ENCODE measurements around the gene CCNK. TPM values are rescaled to one million over a fixed set of nuclear protein-coding genes. Genes with fewer than 3 reads are reported as not detected.

The CCNK gene
- total and polyA plus RNA-seq, 10 of the 15 experiments (the other 5 are each of a cell fraction or from before 2014, with no cell fraction given): 10.8 to 88.0 (median 22.5) TPM

DNA sequence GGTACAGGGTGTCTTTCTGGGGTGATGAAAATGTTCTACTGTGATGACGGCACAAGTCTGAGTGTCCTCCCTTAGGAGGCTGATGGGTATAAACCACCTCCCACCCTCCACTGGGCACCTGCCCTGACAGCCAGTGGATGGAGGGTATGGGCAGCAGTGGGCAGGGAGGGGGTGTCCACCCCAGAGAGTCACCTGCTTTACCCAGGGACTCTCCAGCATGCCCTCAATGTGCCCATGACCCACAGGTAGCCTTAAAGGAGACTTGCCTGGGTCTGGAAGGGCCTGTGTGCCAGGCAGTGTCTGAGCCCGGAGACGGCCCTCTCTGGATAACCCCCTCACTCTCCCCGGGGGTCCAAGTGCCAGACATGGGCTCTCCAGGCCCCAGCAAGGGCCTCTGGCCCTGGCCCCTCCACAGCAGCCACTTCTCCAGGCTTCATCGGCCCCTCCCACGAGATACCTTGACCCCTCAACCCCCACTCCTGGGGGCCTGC is 38.8 kb downstream of the CCNK start:
- SMC1A ChIA-PET (ENCODE audit: uncharacterized antibody, unreplicated experiment): interaction anchor here (1.2 kb wide), 1 partner anchor 108 kb away, joined by 4 read pairs; no protein-coding TSS in a partner anchor
- ATAC-seq (no peak), DNase-seq (ENCODE audit: low read depth, low spot score) (no peak), FAIRE-seq (no peak)
- Histone ChIP-seq H3K4me2 (ENCODE audit: control insufficient read depth, insufficient read depth) (no peak overlapping the region), H2AFZ (ENCODE audit: control insufficient read depth, low read depth, low read length) (no peak overlapping the region), H3K27ac (ENCODE audit: control insufficient read depth, insufficient read depth) (no peak overlapping the region), H4K20me1 (ENCODE audit: control insufficient read depth, insufficient read depth) (no peaks in the 10 kb centered on the region), H3K4me3 (no peak overlapping the region), H3K9me3 (replicated peaks; ENCODE audit: control insufficient read depth, insufficient read depth, low read length) (no peaks in the 10 kb centered on the region), H3K36me3 (ENCODE audit: control insufficient read depth in 2 of 2, insufficient read depth in 2 of 2, low read length in 1 of 2) (no peaks in the 10 kb centered on the region; a peak in 1 of 4 replicates), H3K79me2 (ENCODE audit: control insufficient read depth, insufficient read depth, low read length) (no peaks in the 10 kb centered on the region), H3K27me3 (replicated peaks in 1 of 2; ENCODE audit: control insufficient read depth in 2 of 2, insufficient read depth in 2 of 2, low read length in 1 of 2) (no peaks in the 10 kb centered on the region), H3K9ac (ENCODE audit: control insufficient read depth, insufficient read depth, low read length) (no peak overlapping the region), H3K4me1 (ENCODE audit: control insufficient read depth, insufficient read depth, low read length) (no peaks in the 10 kb centered on the region)
- CTCF ChIA-PET: interaction anchor here (0.6 to 1.1 kb wide), 3 partner anchors 106 to 110 kb away, joined by 3 to 10 read pairs (median 4); no protein-coding TSS in a partner anchor
- POLR2A ChIA-PET: no interaction called here
- WGBS (ENCODE audit: insufficient coverage, insufficient replicate concordance, low lambda C conversion rate, missing lambda C conversion rate): 56% methylated on average over 6 of the region's 6 CpGs
- no TSS peak for BruUV-seq (replicated peaks)
- RAD21 ChIA-PET (ENCODE audit: unreplicated experiment): interaction anchor here (1.1 kb wide), 1 partner anchor 108 kb away, joined by 7 read pairs; no protein-coding TSS in a partner anchor
- in situ Hi-C loops (cut with MboI): loop anchor here (5.0 kb wide), 1 partner anchor 102 kb away; no protein-coding TSS in a partner anchor
- intact Hi-C loops (cut with micrococcal nuclease; ENCODE audit: unreplicated experiment): loop anchor here (2.0 kb wide), 1 partner anchor 373 kb away; no protein-coding TSS in a partner anchor
- TF ChIP-seq IKZF2 (IDR thresholded peaks at IDR 0.05): no peak
- TF ChIP-seq, protein P1, sequence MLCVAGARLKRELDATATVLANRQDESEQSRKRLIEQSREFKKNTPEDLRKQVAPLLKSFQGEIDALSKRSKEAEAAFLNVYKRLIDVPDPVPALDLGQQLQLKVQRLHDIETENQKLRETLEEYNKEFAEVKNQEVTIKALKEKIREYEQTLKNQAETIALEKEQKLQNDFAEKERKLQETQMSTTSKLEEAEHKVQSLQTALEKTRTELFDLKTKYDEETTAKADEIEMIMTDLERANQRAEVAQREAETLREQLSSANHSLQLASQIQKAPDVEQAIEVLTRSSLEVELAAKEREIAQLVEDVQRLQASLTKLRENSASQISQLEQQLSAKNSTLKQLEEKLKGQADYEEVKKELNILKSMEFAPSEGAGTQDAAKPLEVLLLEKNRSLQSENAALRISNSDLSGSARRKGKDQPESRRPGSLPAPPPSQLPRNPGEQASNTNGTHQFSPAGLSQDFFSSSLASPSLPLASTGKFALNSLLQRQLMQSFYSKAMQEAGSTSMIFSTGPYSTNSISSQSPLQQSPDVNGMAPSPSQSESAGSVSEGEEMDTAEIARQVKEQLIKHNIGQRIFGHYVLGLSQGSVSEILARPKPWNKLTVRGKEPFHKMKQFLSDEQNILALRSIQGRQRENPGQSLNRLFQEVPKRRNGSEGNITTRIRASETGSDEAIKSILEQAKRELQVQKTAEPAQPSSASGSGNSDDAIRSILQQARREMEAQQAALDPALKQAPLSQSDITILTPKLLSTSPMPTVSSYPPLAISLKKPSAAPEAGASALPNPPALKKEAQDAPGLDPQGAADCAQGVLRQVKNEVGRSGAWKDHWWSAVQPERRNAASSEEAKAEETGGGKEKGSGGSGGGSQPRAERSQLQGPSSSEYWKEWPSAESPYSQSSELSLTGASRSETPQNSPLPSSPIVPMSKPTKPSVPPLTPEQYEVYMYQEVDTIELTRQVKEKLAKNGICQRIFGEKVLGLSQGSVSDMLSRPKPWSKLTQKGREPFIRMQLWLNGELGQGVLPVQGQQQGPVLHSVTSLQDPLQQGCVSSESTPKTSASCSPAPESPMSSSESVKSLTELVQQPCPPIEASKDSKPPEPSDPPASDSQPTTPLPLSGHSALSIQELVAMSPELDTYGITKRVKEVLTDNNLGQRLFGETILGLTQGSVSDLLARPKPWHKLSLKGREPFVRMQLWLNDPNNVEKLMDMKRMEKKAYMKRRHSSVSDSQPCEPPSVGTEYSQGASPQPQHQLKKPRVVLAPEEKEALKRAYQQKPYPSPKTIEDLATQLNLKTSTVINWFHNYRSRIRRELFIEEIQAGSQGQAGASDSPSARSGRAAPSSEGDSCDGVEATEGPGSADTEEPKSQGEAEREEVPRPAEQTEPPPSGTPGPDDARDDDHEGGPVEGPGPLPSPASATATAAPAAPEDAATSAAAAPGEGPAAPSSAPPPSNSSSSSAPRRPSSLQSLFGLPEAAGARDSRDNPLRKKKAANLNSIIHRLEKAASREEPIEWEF (IDR thresholded peaks at IDR 0.05; ENCODE audit: insufficient replicate concordance, low read depth, low read length): no peak
- TF ChIP-seq, protein P2, sequence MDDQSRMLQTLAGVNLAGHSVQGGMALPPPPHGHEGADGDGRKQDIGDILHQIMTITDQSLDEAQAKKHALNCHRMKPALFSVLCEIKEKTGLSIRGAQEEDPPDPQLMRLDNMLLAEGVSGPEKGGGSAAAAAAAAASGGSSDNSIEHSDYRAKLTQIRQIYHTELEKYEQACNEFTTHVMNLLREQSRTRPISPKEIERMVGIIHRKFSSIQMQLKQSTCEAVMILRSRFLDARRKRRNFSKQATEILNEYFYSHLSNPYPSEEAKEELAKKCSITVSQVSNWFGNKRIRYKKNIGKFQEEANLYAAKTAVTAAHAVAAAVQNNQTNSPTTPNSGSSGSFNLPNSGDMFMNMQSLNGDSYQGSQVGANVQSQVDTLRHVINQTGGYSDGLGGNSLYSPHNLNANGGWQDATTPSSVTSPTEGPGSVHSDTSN (IDR thresholded peaks at IDR 0.05; ENCODE audit: insufficient replicate concordance, low read depth, low read length): no peak

Data from GM12878 (cell line).